Germinal center (tissue), 1 donor: ENCODE data around the gene ZNF160.
A peak's percentile ranks its signal among the peaks of the same experiment; 100 is the strongest.
"Not testable (repeated sequence)": the region's sequence is repeated elsewhere in the genome, so short reads cannot be mapped to it uniquely, and the experiment has no call there.

ENCODE experiments used
- DNase-seq: peaks from one replicate; pipeline ENCODE4 v3.0.0; 2012; ENCODE audit warnings: mixed read lengths, low spot score

The ZNF160 gene

GRCh38 chr19:53091413-53092254, 11.6 kb downstream of the ZNF160 start:
- DNase-seq = no peak

- DNase-seq = no peak
Observed at GRCh38 chr19:53088091-53088490, 15.1 kb downstream of the ZNF160 start.

- DNase-seq = no peak
Observed at GRCh38 chr19:53086949-53087348, 16.3 kb downstream of the ZNF160 start.

GRCh38 chr19:53085496-53085895, 17.7 kb downstream of the ZNF160 start:
- DNase-seq = no peak

- no peak for DNase-seq
Observed at GRCh38 chr19:53082929-53083328, 20.3 kb downstream of the ZNF160 start.

- no peak for DNase-seq
Observed at GRCh38 chr19:53079313-53079924, 23.8 kb downstream of the ZNF160 start.

- DNase-seq = no peak
Observed at GRCh38 chr19:53078668-53079067, 24.6 kb downstream of the ZNF160 start.

GRCh38 chr19:53076984-53077383, 26.2 kb downstream of the ZNF160 start:
- no peak for DNase-seq

GRCh38 chr19:53068834-53069233, 34.4 kb downstream of the ZNF160 start:
- no peak for DNase-seq

- DNase-seq = no peak
Observed at GRCh38 chr19:53068199-53068598, 35.0 kb downstream of the ZNF160 start.

GRCh38 chr19:53057904-53058580, 45.2 kb downstream of the ZNF160 start:
- DNase-seq = peak; percentile 24

GRCh38 chr19:53055117-53055516, 48.1 kb downstream of the ZNF160 start:
- no peak for DNase-seq

- DNase-seq = no peak
Observed at GRCh38 chr19:53047379-53047778, 55.8 kb downstream of the ZNF160 start.

- no peak for DNase-seq
Observed at GRCh38 chr19:53045536-53045935, 57.7 kb downstream of the ZNF160 start.

GRCh38 chr19:53041366-53041765, 61.9 kb downstream of the ZNF160 start:
- DNase-seq = no peak

GRCh38 chr19:53037101-53038097, 65.8 kb downstream of the ZNF160 start:
- DNase-seq = peak; percentile 22

GRCh38 chr19:53034948-53035675, 68.1 kb downstream of the ZNF160 start:
- DNase-seq = no peak

GRCh38 chr19:53034054-53034453, 69.2 kb downstream of the ZNF160 start:
- DNase-seq = no peak

GRCh38 chr19:53028306-53028705, 74.9 kb downstream of the ZNF160 start:
- DNase-seq = not testable (repeated sequence)

GRCh38 chr19:53019684-53020083, 83.5 kb downstream of the ZNF160 start:
- no peak for DNase-seq
